ENCODE data around the gene WDFY3.

- TF ChIP-seq CTCF (conservative IDR thresholded peaks at IDR 0.05) (no peak), ZFX (IDR thresholded peaks at IDR 0.05) (no peak)
Observed at GRCh38 chr4:84708406-84709135, 257.9 kb downstream of the WDFY3 start.

Measured in C4-2B (cell line).